GM12892 (cell line): ENCODE results near the gene KLF1.

Experiments used
- POLR2A ChIP-seq: IDR thresholded peaks from 2 replicates; pipeline ENCODE4 v1.6.1; 2011; ENCODE audit warnings: low read depth, low read length, control low read depth
- POLR2AphosphoS5 ChIP-seq: IDR thresholded peaks from 2 replicates; pipeline ENCODE4 v1.6.1; 2011; ENCODE audit warnings: low read depth, low read length, control low read depth

GRCh38 chr19:12834976-12835757, 51.8 kb downstream of the KLF1 start:
- TF ChIP-seq POLR2A (no peak), POLR2AphosphoS5 (no peak)
